Measurements from ENCODE around the gene BNIP5.

- TF ChIP-seq POLR2A (IDR thresholded peaks at IDR 0.05), result no peak
- TF ChIP-seq CTCF (IDR thresholded peaks at IDR 0.05), result no peak
Observed at GRCh38 chr6:36298027-36298426, 38.7 kb downstream of the BNIP5 start.

Measured in testis (tissue), 2 donors.